ENCODE measurements around the gene ANXA1. TPM values are rescaled to one million over a fixed set of nuclear protein-coding genes. Genes with fewer than 3 reads are reported as not detected.
A peak's percentile ranks its signal among the peaks of the same experiment; 100 is the strongest.

ANXA1 gene
- total and polyA plus RNA-seq, 2 of the 13 experiments (the other 11 are each of a cell fraction or from before 2014, with no cell fraction given) = 0.15 to 0.20 TPM

GRCh38 chr9:73146111-73146815 lies 5.4 kb upstream of the ANXA1 start:
- Histone ChIP-seq H2AFZ (ENCODE audit: low read length) (no peak overlapping the region), H3K27ac (ENCODE audit: extremely low read length, insufficient read depth, low read length) (no peak overlapping the region), H3K4me1 (ENCODE audit: insufficient read depth, low read length) (no peaks in the 10 kb centered on the region), H3K79me2 (ENCODE audit: insufficient read depth, low read length) (no peaks in the 10 kb centered on the region), H3K4me2 (ENCODE audit: low read depth, low read length) (no peak overlapping the region), H3K9ac (ENCODE audit: insufficient read depth, low read depth, low read length) (no peak overlapping the region), H4K20me1 (ENCODE audit: insufficient read depth, low read length) (no peaks in the 10 kb centered on the region), H3K27me3 (ENCODE audit: control insufficient read depth in 1 of 2, insufficient read depth in 2 of 2, low read length in 2 of 2) (no peaks in the 10 kb centered on the region; a peak in 1 of 5 replicates), H3K36me3 (replicated peaks in 1 of 2; ENCODE audit: control insufficient read depth in 1 of 2, insufficient read depth in 2 of 2, low read length in 2 of 2) (no peaks in the 10 kb centered on the region), H3K4me3 (replicated peaks in 1 of 3; ENCODE audit: insufficient read depth in 1 of 3, low read depth in 2 of 3, low read length in 3 of 3) (no peak overlapping the region), H3K9me3 (ENCODE audit: low read length) (no peaks in the 10 kb centered on the region)
- in situ Hi-C loops (cut with HindIII; ENCODE audit: extremely low pct_ligation_motif_present, low pct_unique_long_range_greater_than_20kb) (no loop called here), intact Hi-C loops (cut with micrococcal nuclease; ENCODE audit: unreplicated experiment) (no loop called here)
- 3% methylated on average over 2 of the region's 2 CpGs for WGBS (ENCODE audit: low lambda C conversion rate)
- DNase-seq (ENCODE audit: low spot score) (no peak), FAIRE-seq (no peak), ATAC-seq (no peak)
- TF ChIP-seq ATF7 (IDR thresholded peaks at IDR 0.05) = peak; percentile 42; the same call in 1 of the 2 replicates
- TF ChIP-seq ATF7 (CRISPR knock-in tag; IDR thresholded peaks at IDR 0.05) = no peak
- no peak for TF ChIP-seq ZBTB10 (CRISPR knock-in tag; IDR thresholded peaks at IDR 0.05; ENCODE audit: borderline replicate concordance)
- CTCF ChIA-PET (ENCODE audit: low intra/inter-chr PET ratio, low total read pairs) = no interaction called here
- BruUV-seq (replicated peaks) = no TSS peak
- POLR2A ChIA-PET = no interaction called here

GRCh38 chr9:73148447-73148937 lies 3.2 kb upstream of the ANXA1 start:
- FAIRE-seq = no peak
- Histone ChIP-seq H3K4me2 (ENCODE audit: low read depth, low read length) (no peak overlapping the region), H3K9me3 (ENCODE audit: low read length) (no peaks in the 10 kb centered on the region), H3K79me2 (ENCODE audit: insufficient read depth, low read length) (no peaks in the 10 kb centered on the region), H3K4me3 (replicated peaks in 1 of 3; ENCODE audit: insufficient read depth in 1 of 3, low read depth in 2 of 3, low read length in 3 of 3) (no peak overlapping the region), H2AFZ (ENCODE audit: low read length) (no peak overlapping the region), H3K36me3 (replicated peaks in 1 of 2; ENCODE audit: control insufficient read depth in 1 of 2, insufficient read depth in 2 of 2, low read length in 2 of 2) (no peaks in the 10 kb centered on the region), H4K20me1 (ENCODE audit: insufficient read depth, low read length) (no peaks in the 10 kb centered on the region), H3K4me1 (ENCODE audit: insufficient read depth, low read length) (no peaks in the 10 kb centered on the region), H3K9ac (ENCODE audit: insufficient read depth, low read depth, low read length) (no peak overlapping the region), H3K27me3 (ENCODE audit: control insufficient read depth in 1 of 2, insufficient read depth in 2 of 2, low read length in 2 of 2) (no peaks in the 10 kb centered on the region; a peak in 1 of 5 replicates), H3K27ac (ENCODE audit: extremely low read length, insufficient read depth, low read length) (no peak overlapping the region)
- no TSS peak for BruUV-seq (replicated peaks)
- in situ Hi-C loops (cut with HindIII; ENCODE audit: extremely low pct_ligation_motif_present, low pct_unique_long_range_greater_than_20kb) (no loop called here), intact Hi-C loops (cut with micrococcal nuclease; ENCODE audit: unreplicated experiment) (no loop called here)
- 0% methylated on average over 3 of the region's 3 CpGs for WGBS (ENCODE audit: low lambda C conversion rate)
- no peak for DNase-seq (ENCODE audit: low spot score)
- TF ChIP-seq ZNF18 (CRISPR knock-in tag; IDR thresholded peaks at IDR 0.05; ENCODE audit: insufficient replicate concordance) (no peak), BCL6 (CRISPR knock-in tag; IDR thresholded peaks at IDR 0.05) (peak; percentile 53; the same call in 1 of the 2 replicates), ZNF292 (CRISPR knock-in tag; IDR thresholded peaks at IDR 0.05; ENCODE audit: borderline replicate concordance, low read depth) (no peak), NONO (IDR thresholded peaks at IDR 0.05) (no peak), NONO (CRISPR knock-in tag; conservative IDR thresholded peaks at IDR 0.05) (no peak), ZFP37 (CRISPR knock-in tag; IDR thresholded peaks at IDR 0.05; ENCODE audit: borderline replicate concordance) (no peak)
- POLR2A ChIA-PET = no interaction called here
- ATAC-seq = no peak
- CTCF ChIA-PET (ENCODE audit: low intra/inter-chr PET ratio, low total read pairs) = no interaction called here
